ENCODE measurements around the gene DNM2.
"Not testable (repeated sequence)": the region's sequence is repeated elsewhere in the genome, so short reads cannot be mapped to it uniquely, and the experiment has no call there.

DNA sequence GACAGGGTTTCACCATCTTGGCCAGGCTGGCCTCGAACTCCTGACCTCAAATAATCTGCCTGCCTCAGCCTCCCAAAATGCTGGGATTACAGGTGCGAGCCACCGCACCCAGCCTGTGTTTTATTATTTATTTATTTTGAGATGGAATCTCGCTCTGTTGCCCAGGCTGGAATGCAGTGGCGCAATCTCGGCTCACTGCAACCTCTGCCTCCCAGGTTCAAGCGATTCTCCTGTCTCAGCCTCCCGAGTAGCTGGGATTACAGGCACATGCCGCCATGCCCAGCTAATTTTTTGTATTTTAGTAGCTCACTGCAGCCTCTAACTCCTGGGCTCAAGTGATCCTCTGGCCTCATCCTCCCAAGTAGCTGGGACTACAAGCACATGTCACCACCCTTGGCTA is 159.7 kb downstream of the DNM2 start:
- TF ChIP-seq, protein P1, sequence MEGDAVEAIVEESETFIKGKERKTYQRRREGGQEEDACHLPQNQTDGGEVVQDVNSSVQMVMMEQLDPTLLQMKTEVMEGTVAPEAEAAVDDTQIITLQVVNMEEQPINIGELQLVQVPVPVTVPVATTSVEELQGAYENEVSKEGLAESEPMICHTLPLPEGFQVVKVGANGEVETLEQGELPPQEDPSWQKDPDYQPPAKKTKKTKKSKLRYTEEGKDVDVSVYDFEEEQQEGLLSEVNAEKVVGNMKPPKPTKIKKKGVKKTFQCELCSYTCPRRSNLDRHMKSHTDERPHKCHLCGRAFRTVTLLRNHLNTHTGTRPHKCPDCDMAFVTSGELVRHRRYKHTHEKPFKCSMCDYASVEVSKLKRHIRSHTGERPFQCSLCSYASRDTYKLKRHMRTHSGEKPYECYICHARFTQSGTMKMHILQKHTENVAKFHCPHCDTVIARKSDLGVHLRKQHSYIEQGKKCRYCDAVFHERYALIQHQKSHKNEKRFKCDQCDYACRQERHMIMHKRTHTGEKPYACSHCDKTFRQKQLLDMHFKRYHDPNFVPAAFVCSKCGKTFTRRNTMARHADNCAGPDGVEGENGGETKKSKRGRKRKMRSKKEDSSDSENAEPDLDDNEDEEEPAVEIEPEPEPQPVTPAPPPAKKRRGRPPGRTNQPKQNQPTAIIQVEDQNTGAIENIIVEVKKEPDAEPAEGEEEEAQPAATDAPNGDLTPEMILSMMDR (IDR thresholded peaks at IDR 0.05): not testable (repeated sequence)
- not testable (repeated sequence) for TF ChIP-seq POLR2A (IDR thresholded peaks at IDR 0.05)

All from Peyer's patch (tissue), 4 donors.